HepG2 (cell line): ENCODE measurements around the gene TPX2. TPM values are rescaled to one million over a fixed set of nuclear protein-coding genes. Genes with fewer than 3 reads are reported as not detected.

ENCODE experiments used
- ARHGAP35 ChIP-seq: sonication (generic); formaldehyde crosslinking; IDR thresholded peaks from 2 replicates; pipeline ENCODE4 v1.9.0; 2022; ENCODE audit warnings: mild to moderate bottlenecking, inconsistent platforms, moderate library complexity, missing genetic modification reagents, borderline replicate concordance
- ARID3A ChIP-seq: IDR thresholded peaks from 2 replicates; pipeline ENCODE4 v1.6.1; 2012; ENCODE audit warnings: low read depth, low read length, improper control_type of control experiment
- CCAR2 ChIP-seq: fragments of 200-400 bp; formaldehyde crosslinking; optimal IDR thresholded peaks from 2 replicates; pipeline ENCODE3; 2018; ENCODE audit warnings: low read depth, mild to moderate bottlenecking, low read length, moderate library complexity
- CEBPB ChIP-seq: IDR thresholded peaks from 2 replicates; pipeline ENCODE4 v1.6.1; 2011; ENCODE audit warnings: low read depth, low read length, improper control_type of control experiment, borderline replicate concordance
- GATAD1 ChIP-seq: IDR thresholded peaks from 2 replicates; pipeline ENCODE4 v1.6.1; 2016; ENCODE audit warnings: missing genetic modification reagents, missing compliant biosample characterization
- GPBP1L1 ChIP-seq: sonication (generic); formaldehyde crosslinking; IDR thresholded peaks from 2 replicates; pipeline ENCODE4 v1.5.0; 2020; ENCODE audit warnings: mild to moderate bottlenecking, missing genetic modification reagents
- KLF6 ChIP-seq: IDR thresholded peaks from 2 replicates; pipeline ENCODE4 v1.8.0; 2016; ENCODE audit warnings: missing biosample characterization, missing genetic modification reagents
- LCORL ChIP-seq, 2 experiments: fragments of 450-650 bp in 1 of 2; sonication (generic) in 1 of 2; formaldehyde crosslinking in 1 of 2; IDR thresholded peaks; 2 replicates each; pipeline versions ENCODE4 v1.5.0 to v1.6.1; 2017 to 2020; ENCODE audit warnings: antibody characterized with exemption in 1 of 2, missing genetic modification reagents in 1 of 2
- RBM39 ChIP-seq: fragments of 200-400 bp; formaldehyde crosslinking; IDR thresholded peaks from one replicate; pipeline ENCODE4 v1.6.1; 2018; ENCODE audit warnings: antibody characterized with exemption, mild to moderate bottlenecking, low read depth, low read length; ENCODE audit not compliant: poor library complexity, severe bottlenecking
- TBP ChIP-seq: sonication (generic); formaldehyde crosslinking; IDR thresholded peaks from 2 replicates; pipeline ENCODE4 v1.5.0; 2020; ENCODE audit warnings: missing genetic modification reagents
- ZFP36 ChIP-seq: fragments of 150-350 bp; IDR thresholded peaks from 2 replicates; pipeline ENCODE4 v1.6.1; 2018; ENCODE audit warnings: borderline replicate concordance, low read length, low read depth; ENCODE audit not compliant: partially characterized antibody
- ZKSCAN5 ChIP-seq: sonication (generic); formaldehyde crosslinking; IDR thresholded peaks from 2 replicates; pipeline ENCODE4 v1.5.1; 2020; ENCODE audit warnings: mild to moderate bottlenecking, missing genetic modification reagents
- ZNF232 ChIP-seq: sonication (generic); formaldehyde crosslinking; IDR thresholded peaks from 2 replicates; pipeline ENCODE4 v1.4.0; 2020; ENCODE audit warnings: missing genetic modification reagents, borderline replicate concordance
- ZNF567 ChIP-seq: sonication (generic); formaldehyde crosslinking; IDR thresholded peaks from 2 replicates; pipeline ENCODE4 v1.8.1; 2023; ENCODE audit warnings: mild to moderate bottlenecking, missing genetic modification reagents, borderline replicate concordance
- ZNF703 ChIP-seq: sonication (generic); formaldehyde crosslinking; IDR thresholded peaks from 2 replicates; pipeline ENCODE4 v1.5.1; 2020; ENCODE audit warnings: missing genetic modification reagents, mild to moderate bottlenecking, moderate library complexity, borderline replicate concordance
- ZSCAN21 ChIP-seq: sonication (generic); formaldehyde crosslinking; IDR thresholded peaks from 2 replicates; pipeline ENCODE4 v1.8.0; 2022; ENCODE audit warnings: mild to moderate bottlenecking, missing genetic modification reagents, moderate library complexity, borderline replicate concordance
- polyA plus RNA-seq, 8 experiments: library from polyadenylated mRNA; depleted of rRNA in 3 of 8; stranded (reverse) in 7 of 8; unstranded in 1 of 8; fragments of >200 nt; fragmentation: Illumina TruSeq in 4 of 8; extraction: Trizol in 4 of 8; gene quantifications; 2 replicates each; pipeline versions ENCODE4 v1.2.1 to v1.2.3, GENCODE V29; 2011 to 2016; ENCODE audit warnings: low read depth in 4 of 8, missing spikeins in 1 of 8, mixed read lengths in 1 of 8; ENCODE audit not compliant: insufficient read depth in 1 of 8
- total RNA-seq, 5 experiments: library from RNA; depleted of rRNA; stranded (reverse); fragments of >200 nt; fragmentation: Illumina TruSeq; extraction: Trizol; gene quantifications; 2 replicates each; pipeline ENCODE4 v1.2.3, GENCODE V29; 2016; ENCODE audit warnings: low read depth in 1 of 5
- TF ChIP-seq, protein P1 (sequence below): sonication (generic); formaldehyde crosslinking; IDR thresholded peaks from 2 replicates; pipeline ENCODE4 v1.5.1; 2020; ENCODE audit warnings: mild to moderate bottlenecking, missing genetic modification reagents, moderate library complexity
- TF ChIP-seq, protein P2 (sequence below): sonication (generic); formaldehyde crosslinking; conservative IDR thresholded peaks from 2 replicates; pipeline ENCODE4 v1.8.0; 2022; ENCODE audit warnings: missing genetic modification reagents
- TF ChIP-seq, protein P3 (sequence below): sonication (generic); formaldehyde crosslinking; IDR thresholded peaks from 2 replicates; pipeline ENCODE4 v1.5.0; 2020; ENCODE audit warnings: missing genetic modification reagents
- TF ChIP-seq, protein P4 (sequence below): sonication (generic); formaldehyde crosslinking; IDR thresholded peaks from 2 replicates; pipeline ENCODE4 v1.5.0; 2020; ENCODE audit warnings: missing genetic modification reagents, mild to moderate bottlenecking, borderline replicate concordance

Gene TPX2
- total and polyA plus RNA-seq, 2 of the 13 experiments (the other 11 are each of a cell fraction or from before 2014, with no cell fraction given): 34.3 to 124 TPM

DNA sequence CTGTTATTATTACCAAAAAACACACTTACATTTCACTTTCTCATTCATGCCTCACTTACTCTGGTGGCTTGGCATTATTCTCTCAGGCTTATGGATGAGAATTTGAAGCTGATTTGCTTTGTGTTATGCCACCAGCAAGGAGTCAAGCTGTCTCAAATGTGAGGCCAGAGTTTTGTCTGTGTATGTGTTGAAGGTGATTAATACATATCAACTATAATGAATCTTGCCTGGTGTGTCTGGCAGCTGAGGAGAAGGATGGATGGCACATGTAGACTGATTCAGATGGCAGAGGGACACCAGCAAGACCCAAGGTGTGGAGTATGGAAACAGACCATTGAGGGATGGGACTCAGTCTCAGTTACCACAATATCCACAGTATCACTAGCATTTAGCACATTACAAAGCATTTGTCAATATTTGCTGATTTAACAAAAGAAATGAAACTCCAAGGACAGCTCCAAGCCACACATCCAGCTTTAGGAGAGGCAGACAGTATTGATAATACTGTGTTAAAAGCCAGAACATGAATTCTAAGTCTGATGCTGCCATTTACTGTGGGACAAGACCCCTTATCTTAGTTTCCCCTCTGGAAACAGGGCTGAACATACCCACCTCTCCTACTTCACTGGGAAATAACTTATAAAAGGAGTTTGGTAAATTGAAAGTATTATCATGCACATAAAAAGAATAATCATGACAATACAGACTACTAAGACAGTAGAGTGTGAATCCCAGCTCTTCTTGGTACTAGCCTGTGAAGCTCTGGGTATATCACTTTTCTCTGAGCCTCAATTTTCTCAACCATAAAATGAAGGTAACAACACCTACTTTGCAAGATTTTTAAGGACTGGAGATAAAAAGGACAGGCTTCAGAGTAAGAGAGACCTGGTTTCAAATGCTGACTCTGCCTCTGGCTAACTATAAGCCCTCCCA lies 27.6 kb upstream of the TPX2 start (continued):
- TF ChIP-seq, protein P1, sequence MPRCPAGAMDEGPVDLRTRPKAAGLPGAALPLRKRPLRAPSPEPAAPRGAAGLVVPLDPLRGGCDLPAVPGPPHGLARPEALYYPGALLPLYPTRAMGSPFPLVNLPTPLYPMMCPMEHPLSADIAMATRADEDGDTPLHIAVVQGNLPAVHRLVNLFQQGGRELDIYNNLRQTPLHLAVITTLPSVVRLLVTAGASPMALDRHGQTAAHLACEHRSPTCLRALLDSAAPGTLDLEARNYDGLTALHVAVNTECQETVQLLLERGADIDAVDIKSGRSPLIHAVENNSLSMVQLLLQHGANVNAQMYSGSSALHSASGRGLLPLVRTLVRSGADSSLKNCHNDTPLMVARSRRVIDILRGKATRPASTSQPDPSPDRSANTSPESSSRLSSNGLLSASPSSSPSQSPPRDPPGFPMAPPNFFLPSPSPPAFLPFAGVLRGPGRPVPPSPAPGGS (CRISPR knock-in tag): no peak
- no peak for TF ChIP-seq ZFP36
- TF ChIP-seq LCORL (IDR thresholded peaks at IDR 0.05): no peak
- no peak; the same call in 1 of the 2 replicates for TF ChIP-seq LCORL (CRISPR knock-in tag; IDR thresholded peaks at IDR 0.05)
- no peak for TF ChIP-seq RBM39
- TF ChIP-seq GATAD1 (CRISPR knock-in tag): no peak
- TF ChIP-seq ZNF703: no peak
- no peak for TF ChIP-seq TBP (CRISPR knock-in tag)
- TF ChIP-seq ARID3A: peak; percentile 89
- peak; percentile 71; the same call in 1 of the 2 replicates for TF ChIP-seq ZSCAN21
- TF ChIP-seq, protein P2, sequence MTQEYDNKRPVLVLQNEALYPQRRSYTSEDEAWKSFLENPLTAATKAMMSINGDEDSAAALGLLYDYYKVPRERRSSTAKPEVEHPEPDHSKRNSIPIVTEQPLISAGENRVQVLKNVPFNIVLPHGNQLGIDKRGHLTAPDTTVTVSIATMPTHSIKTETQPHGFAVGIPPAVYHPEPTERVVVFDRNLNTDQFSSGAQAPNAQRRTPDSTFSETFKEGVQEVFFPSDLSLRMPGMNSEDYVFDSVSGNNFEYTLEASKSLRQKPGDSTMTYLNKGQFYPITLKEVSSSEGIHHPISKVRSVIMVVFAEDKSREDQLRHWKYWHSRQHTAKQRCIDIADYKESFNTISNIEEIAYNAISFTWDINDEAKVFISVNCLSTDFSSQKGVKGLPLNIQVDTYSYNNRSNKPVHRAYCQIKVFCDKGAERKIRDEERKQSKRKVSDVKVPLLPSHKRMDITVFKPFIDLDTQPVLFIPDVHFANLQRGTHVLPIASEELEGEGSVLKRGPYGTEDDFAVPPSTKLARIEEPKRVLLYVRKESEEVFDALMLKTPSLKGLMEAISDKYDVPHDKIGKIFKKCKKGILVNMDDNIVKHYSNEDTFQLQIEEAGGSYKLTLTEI (CRISPR knock-in tag): no peak
- no peak for TF ChIP-seq CEBPB
- TF ChIP-seq ARHGAP35: no peak
- TF ChIP-seq CCAR2: no peak
- TF ChIP-seq, protein P3, sequence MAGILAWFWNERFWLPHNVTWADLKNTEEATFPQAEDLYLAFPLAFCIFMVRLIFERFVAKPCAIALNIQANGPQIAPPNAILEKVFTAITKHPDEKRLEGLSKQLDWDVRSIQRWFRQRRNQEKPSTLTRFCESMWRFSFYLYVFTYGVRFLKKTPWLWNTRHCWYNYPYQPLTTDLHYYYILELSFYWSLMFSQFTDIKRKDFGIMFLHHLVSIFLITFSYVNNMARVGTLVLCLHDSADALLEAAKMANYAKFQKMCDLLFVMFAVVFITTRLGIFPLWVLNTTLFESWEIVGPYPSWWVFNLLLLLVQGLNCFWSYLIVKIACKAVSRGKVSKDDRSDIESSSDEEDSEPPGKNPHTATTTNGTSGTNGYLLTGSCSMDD (CRISPR knock-in tag): no peak
- no peak for TF ChIP-seq ZNF232 (CRISPR knock-in tag)
- TF ChIP-seq ZNF567 (CRISPR knock-in tag): no peak
- TF ChIP-seq KLF6 (CRISPR knock-in tag): no peak
- TF ChIP-seq GPBP1L1 (CRISPR knock-in tag): no peak
- TF ChIP-seq, protein P4, sequence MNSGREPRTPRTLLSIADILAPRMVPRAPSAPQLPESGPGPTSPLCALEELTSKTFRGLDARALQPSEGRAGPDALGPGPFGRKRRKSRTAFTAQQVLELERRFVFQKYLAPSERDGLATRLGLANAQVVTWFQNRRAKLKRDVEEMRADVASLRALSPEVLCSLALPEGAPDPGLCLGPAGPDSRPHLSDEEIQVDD (CRISPR knock-in tag): no peak
- no peak for TF ChIP-seq ZKSCAN5
